Subcutaneous adipose tissue (tissue), 4 donors: ENCODE data around the gene NAALADL2. TPM values are rescaled to one million over a fixed set of nuclear protein-coding genes. Genes with fewer than 3 reads are reported as not detected.

Experiments used
- total RNA-seq, 4 donors: library from RNA; depleted of rRNA; stranded (reverse); fragments of >200 nt; gene quantifications; one replicate each; pipeline ENCODE4 v1.1.0, GENCODE V29; 2016
- TF ChIP-seq, protein P1 (sequence below): fragments of 450-650 bp; IDR thresholded peaks from one replicate; pipeline ENCODE4 v1.5.1; 2016; ENCODE audit warnings: low read depth, mild to moderate bottlenecking, control low read depth, antibody characterized with exemption, moderate library complexity

The NAALADL2 gene
- total RNA-seq, 4 donors from 2014 or later, result 9.4 to 18.1 (median 11.8) TPM

DNA sequence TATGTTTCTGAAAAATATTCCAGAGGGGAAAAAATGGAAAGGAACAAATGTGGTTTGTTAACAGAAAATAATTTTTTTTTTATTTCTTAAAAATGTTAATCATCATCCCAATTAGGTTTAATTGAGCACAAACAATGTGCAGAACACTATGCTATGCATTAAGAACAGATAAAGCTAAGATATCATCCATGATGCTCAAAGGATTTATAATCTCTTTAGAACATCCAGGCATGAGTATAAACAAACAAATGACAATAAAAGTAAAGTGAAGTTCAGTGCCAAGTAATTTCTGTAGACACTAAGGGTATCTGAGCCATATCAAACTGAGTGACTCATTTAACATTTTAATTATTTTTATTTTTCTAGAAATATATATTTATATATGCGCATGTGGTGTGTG, 732.2 kb downstream of the NAALADL2 start:
- TF ChIP-seq, protein P1, sequence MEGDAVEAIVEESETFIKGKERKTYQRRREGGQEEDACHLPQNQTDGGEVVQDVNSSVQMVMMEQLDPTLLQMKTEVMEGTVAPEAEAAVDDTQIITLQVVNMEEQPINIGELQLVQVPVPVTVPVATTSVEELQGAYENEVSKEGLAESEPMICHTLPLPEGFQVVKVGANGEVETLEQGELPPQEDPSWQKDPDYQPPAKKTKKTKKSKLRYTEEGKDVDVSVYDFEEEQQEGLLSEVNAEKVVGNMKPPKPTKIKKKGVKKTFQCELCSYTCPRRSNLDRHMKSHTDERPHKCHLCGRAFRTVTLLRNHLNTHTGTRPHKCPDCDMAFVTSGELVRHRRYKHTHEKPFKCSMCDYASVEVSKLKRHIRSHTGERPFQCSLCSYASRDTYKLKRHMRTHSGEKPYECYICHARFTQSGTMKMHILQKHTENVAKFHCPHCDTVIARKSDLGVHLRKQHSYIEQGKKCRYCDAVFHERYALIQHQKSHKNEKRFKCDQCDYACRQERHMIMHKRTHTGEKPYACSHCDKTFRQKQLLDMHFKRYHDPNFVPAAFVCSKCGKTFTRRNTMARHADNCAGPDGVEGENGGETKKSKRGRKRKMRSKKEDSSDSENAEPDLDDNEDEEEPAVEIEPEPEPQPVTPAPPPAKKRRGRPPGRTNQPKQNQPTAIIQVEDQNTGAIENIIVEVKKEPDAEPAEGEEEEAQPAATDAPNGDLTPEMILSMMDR, result no peak

DNA sequence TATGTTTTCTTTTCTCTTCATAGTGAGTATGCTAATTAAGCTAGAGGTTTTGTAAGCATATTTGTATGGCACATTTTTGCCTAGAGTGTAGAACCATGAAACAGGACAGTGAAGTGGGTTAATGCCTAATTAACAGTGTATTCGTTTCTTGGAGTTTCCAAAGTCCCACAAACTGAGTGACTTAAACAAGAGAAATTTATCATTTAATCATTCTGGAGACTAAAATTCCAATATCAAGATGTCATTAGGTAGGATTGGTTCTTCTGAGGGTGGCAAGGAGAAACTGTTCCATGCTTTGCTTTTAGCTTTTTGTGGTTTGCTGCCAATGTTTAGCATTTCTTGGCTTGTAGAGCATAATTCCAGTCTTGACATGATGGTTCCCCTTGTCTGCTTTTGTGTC, 734.2 kb downstream of the NAALADL2 start:
- TF ChIP-seq, protein P1, result no peak

DNA sequence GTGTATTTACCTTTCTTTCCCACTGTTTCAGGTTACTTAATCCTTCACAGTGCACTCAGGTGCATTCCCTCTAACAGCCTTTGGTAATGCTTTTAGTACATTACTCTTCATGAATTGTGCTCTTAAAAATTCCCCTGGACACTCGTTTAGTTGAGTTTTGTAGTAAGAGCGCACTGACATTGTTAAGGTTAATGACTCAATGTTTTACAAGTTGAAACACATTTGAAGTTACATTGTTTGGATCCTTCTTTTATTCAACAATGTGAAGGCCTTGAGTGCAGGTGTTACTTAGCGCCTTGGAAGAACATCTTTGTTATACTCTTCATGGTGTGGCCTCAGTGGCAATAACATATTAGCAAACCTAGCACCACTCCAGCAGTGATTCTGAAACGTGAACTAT, 739.6 kb downstream of the NAALADL2 start:
- TF ChIP-seq, protein P1, result no peak

DNA sequence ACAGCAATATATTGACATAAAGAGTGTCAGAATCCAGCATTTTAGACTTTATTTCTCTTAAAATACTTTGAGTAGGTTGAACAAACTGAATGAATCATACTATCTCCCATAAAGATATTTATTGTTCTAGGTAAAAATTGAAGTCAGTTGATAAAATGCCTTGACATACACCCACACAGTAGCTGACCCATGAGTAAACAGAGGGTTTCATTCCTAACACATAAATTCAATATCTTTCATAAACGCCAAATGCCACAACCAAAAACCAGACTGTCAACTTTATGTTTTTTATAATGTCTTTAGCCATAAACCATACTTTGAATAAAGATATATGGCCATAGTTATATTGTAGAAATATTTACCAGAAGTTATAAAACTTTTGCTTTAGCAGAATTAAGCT, 742.4 kb downstream of the NAALADL2 start:
- TF ChIP-seq, protein P1, result no peak

DNA sequence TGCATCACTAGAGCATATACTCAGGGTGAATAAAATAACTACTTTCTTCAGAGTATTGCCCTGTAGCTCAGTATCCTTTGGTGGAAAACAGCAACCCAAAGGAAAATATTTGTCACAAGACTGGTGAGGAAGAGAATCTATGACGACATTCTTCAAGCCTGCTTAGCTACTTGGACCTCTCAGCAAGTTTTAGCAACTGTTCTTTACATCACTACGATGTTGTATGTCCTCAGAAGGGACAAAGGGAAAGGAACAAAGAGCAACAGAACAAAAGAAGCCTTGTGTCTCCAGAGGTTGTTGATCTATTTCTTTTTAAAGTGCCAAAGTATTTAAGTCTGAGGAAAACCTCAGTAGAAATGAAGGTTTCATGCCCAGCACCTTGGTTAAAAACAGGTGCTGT, 746.7 kb downstream of the NAALADL2 start:
- TF ChIP-seq, protein P1, result no peak

DNA sequence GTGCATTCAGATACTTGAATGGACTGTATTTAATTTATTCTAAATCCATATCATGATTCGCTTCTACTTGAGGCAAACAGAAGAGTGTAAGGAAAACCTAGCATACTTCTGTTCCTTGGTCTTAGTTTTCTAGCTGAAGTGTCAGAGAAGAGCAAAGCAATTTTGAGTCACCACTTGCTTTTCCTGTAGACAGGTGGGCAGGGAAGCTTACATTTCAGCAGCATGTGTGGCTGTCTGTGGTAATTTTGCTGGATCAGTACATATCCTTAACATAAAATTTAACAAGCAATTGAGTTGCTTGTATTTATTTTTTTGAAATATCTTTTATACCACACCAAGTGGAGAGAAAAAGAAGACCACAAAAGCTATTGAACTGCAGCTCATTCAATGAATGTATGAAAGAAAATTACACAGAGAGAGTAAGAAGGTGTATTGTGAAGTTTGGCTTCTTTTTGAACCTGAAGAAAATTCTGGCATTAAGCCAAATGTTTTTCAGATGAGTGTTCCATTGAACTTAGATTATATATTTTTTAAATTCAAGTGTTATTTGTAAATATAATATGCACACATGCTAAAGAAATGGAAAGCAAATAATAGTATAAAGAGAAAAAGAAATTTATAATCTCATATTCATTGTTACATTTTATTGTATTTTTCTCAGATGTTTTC, 747.6 kb downstream of the NAALADL2 start:
- TF ChIP-seq, protein P1, result no peak

DNA sequence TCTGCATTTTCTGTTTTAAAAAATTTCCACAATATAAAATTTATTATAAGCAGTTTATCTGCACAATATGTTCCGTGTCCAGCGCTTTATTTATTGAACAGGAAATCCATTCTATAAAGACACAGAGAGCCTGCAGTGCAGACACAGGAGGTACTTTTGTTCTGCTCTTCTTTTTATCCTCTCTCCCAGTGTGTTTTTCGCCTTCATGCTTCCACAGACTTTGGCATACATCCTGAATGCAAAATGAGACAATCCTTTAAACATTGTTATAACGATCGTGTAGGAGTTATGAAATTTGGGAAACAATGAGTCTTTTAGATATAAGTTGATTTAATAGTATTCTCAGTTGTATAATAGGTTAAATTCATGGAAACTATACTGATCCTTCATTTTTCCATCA, 749.2 kb downstream of the NAALADL2 start:
- TF ChIP-seq, protein P1, result no peak
